Spleen (tissue), 11 donors: ENCODE results near the gene SSRP1. TPM values are rescaled to one million over a fixed set of nuclear protein-coding genes. Genes with fewer than 3 reads are reported as not detected.

Experiments
- DNase-seq: peaks from one replicate; pipeline ENCODE4 v3.0.0-alpha.2; 2020
- H3K27ac ChIP-seq, 8 donors: fragments of 200-600 bp; sonication (generic) in 7 of 8; 1 replicate in 4 of 8; 2 replicates in 4 of 8; pipeline versions ENCODE4 v1.5.0 to v1.8.0; 2016 to 2021; ENCODE audit warnings: inconsistent platforms in 4 of 8, mild to moderate bottlenecking in 4 of 8, moderate library complexity in 1 of 8
- H3K27me3 ChIP-seq, 7 donors: fragments of 200-600 bp; sonication (generic) in 6 of 7; replicated peaks in 1 of 7; 1 replicate in 4 of 7; 2 replicates in 3 of 7; pipeline versions ENCODE4 v1.5.0 to v1.8.0; 2016 to 2021; ENCODE audit warnings: inconsistent platforms in 3 of 7, mild to moderate bottlenecking in 1 of 7
- H3K36me3 ChIP-seq, 6 donors: fragments of 200-600 bp; sonication (generic) in 5 of 6; 1 replicate in 4 of 6; 2 replicates in 2 of 6; pipeline versions ENCODE4 v1.5.0 to v1.8.0; 2016 to 2021; ENCODE audit warnings: inconsistent platforms in 2 of 6
- H3K4me1 ChIP-seq, 6 donors: fragments of 200-600 bp; sonication (generic) in 5 of 6; 1 replicate in 3 of 6; 2 replicates in 3 of 6; pipeline versions ENCODE4 v1.5.0 to v1.8.0; 2016 to 2021; ENCODE audit warnings: inconsistent platforms in 3 of 6
- H3K4me3 ChIP-seq, 8 donors: fragments of 200-600 bp; sonication (generic) in 7 of 8; 1 replicate in 4 of 8; 2 replicates in 4 of 8; pipeline versions ENCODE4 v1.5.0 to v1.8.0; 2016 to 2021; ENCODE audit warnings: inconsistent platforms in 4 of 8, mild to moderate bottlenecking in 4 of 8, moderate library complexity in 2 of 8
- H3K9me3 ChIP-seq, 8 donors: fragments of 200-600 bp; sonication (generic) in 7 of 8; 1 replicate in 4 of 8; 2 replicates in 4 of 8; pipeline versions ENCODE4 v1.5.0 to v1.8.0; 2016 to 2021; ENCODE audit warnings: inconsistent platforms in 4 of 8
- POLR2A ChIP-seq, 3 donors: fragments of 450-650 bp; IDR thresholded peaks; one replicate each; pipeline ENCODE4 v1.5.1; 2017; ENCODE audit warnings: antibody characterized with exemption in 3 of 3, mild to moderate bottlenecking in 1 of 3
- POLR2AphosphoS5 ChIP-seq, 3 donors: sonication (generic); formaldehyde crosslinking; IDR thresholded peaks; one replicate each; pipeline ENCODE4 v1.5.1; 2017; ENCODE audit warnings: antibody characterized with exemption in 3 of 3
- WGBS, 5 donors: extraction: QIAGEN DNeasy Blood & Tissue Kit in 3 of 5; methylation state at CpG; one replicate each; pipeline versions ENCODE4 v1.1.5 to v1.1.7; 2013 to 2018; 5-methylcytosine and 5-hydroxymethylcytosine counted together
- intact Hi-C: fragments of 100-400 bp; cut with DNase I; formaldehyde crosslinking; loops from one replicate; pipeline ENCODE4 v1.15.0; 2023; ENCODE audit warnings: low total_unique reads
- polyA plus RNA-seq, 3 donors: library from polyadenylated mRNA; stranded (reverse); fragments of 200-250 nt; gene quantifications; one replicate each; pipeline ENCODE4 v1.2.1, GENCODE V29; 2013
- total RNA-seq, 7 donors: library from RNA; depleted of rRNA in 3 of 7; stranded (reverse); fragments of >200 nt in 3 of 7; fragmentation: NEBNext Ultra II Directional in 4 of 7; extraction: Animal tissue kit (Norgen Biotek cat#: 25700) in 4 of 7; gene quantifications; one replicate each; pipeline versions ENCODE4 v1.1.0 to v1.2.1, GENCODE V29; 2016 to 2021
- TF ChIP-seq, protein P1 (sequence below), 11 experiments: fragments of 200-600 bp in 7 of 11; fragments of 450-650 bp in 4 of 11; sonication (generic) in 4 of 11; IDR thresholded peaks in 8 of 11; conservative IDR thresholded peaks in 3 of 11; 1 replicate in 7 of 11; 2 replicates in 4 of 11; pipeline versions ENCODE4 v1.4.0 to v1.8.0; 2016 to 2021; ENCODE audit warnings: antibody characterized with exemption in 11 of 11, inconsistent platforms in 4 of 11, mild to moderate bottlenecking in 1 of 11
- donor health status: healthy with polysubstance abuse.
- donor health status: DM: no; HTN: no; CAD: no; lungs with moderate emphysema.
- donor health status: DM: no; HTN: no; CAD: no.
- donor health status: Bipolar disorder and iron deficiency.
- donor health status: healthy.
- donor health status: DM: no; HTN: no; CAD: no.
- donor health status: DM: yes; HTN: yes; CAD: no.

Gene SSRP1
- total and polyA plus RNA-seq, 10 donors = 35.5 to 67.1 (median 51.5) TPM

DNA sequence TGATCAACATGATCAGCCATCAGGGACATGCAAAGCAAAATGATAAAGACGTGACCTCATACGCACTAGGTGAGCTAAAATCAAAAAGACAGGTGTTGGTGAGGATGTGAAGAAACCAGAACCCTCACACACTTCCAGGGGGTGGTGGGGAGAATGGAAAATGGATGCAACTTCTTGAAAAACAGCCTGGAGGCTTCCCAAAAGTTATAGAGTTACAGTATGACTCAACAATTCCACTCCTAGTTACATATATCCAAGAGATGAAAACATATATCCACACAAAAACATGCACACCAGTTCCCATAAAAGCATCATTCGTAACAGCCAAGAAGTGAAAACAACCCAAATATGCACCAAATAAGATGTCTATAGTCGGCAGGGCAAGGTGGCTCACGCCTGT is 56.6 kb downstream of the SSRP1 start:
- intact Hi-C loops = no loop called here
- TF ChIP-seq, protein P1, sequence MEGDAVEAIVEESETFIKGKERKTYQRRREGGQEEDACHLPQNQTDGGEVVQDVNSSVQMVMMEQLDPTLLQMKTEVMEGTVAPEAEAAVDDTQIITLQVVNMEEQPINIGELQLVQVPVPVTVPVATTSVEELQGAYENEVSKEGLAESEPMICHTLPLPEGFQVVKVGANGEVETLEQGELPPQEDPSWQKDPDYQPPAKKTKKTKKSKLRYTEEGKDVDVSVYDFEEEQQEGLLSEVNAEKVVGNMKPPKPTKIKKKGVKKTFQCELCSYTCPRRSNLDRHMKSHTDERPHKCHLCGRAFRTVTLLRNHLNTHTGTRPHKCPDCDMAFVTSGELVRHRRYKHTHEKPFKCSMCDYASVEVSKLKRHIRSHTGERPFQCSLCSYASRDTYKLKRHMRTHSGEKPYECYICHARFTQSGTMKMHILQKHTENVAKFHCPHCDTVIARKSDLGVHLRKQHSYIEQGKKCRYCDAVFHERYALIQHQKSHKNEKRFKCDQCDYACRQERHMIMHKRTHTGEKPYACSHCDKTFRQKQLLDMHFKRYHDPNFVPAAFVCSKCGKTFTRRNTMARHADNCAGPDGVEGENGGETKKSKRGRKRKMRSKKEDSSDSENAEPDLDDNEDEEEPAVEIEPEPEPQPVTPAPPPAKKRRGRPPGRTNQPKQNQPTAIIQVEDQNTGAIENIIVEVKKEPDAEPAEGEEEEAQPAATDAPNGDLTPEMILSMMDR (IDR thresholded peaks at IDR 0.05 in 8 of 11, conservative IDR thresholded peaks at IDR 0.05 in 3 of 11) = no peak
- TF ChIP-seq POLR2AphosphoS5 (IDR thresholded peaks at IDR 0.05) (no peak), POLR2A (IDR thresholded peaks at IDR 0.05) (no peak)
- 82 to 96% (median 86%) methylated on average over 5 of the region's 5 CpGs for WGBS, 5 donors

DNA sequence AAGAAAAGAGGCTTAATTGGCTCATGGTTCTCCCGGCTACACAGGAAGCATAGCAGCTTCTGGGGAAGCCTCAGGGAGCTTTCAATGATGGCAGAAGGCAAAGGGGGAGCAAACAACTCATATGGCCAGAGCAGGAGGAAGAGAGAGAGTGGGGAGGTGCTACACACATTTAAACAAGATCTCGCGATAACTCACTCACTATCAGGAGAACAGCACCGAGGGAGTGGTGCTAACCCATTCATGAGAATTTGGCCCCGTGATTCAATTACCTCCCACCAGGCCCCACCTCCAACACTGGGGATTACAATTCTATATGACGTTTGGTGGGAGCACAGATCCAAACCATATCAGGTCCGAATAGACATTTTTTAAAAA is 57.0 kb downstream of the SSRP1 start:
- intact Hi-C loops = no loop called here
- 75 to 85% (median 81%) methylated on average over 7 of the region's 7 CpGs for WGBS, 5 donors
- Histone ChIP-seq H3K27me3 (peaks cover 0 to 27% (median 0%) of the 10 kb centered on the region in 7 donors), H3K9me3 (peaks cover 0 to 15% (median under 1%) of the 10 kb centered on the region in 8 donors), H3K4me1 (peaks cover 0 to 36% (median 18%) of the 10 kb centered on the region in 6 donors), H3K4me3 (no peak overlapping the region), H3K27ac (peak overlapping the region in 2 of 8 donors; percentile 65 to 70), H3K36me3 (no peaks in the 10 kb centered on the region)
- TF ChIP-seq, protein P1 (IDR thresholded peaks at IDR 0.05 in 8 of 11, conservative IDR thresholded peaks at IDR 0.05 in 3 of 11) = no peak
- TF ChIP-seq POLR2A (IDR thresholded peaks at IDR 0.05) (no peak), POLR2AphosphoS5 (IDR thresholded peaks at IDR 0.05) (no peak)
- DNase-seq = no peak

More for the DNA sequence above, 56.6 kb downstream of the SSRP1 start:
- no peak overlapping the region for H3K27ac ChIP-seq
- H3K27me3 ChIP-seq = peaks cover 0 to 27% (median 0%) of the 10 kb centered on the region in 7 donors
- no peaks in the 10 kb centered on the region for H3K36me3 ChIP-seq
- H3K4me1 ChIP-seq = peaks cover 0 to 36% (median 18%) of the 10 kb centered on the region in 6 donors
- no peak for DNase-seq
- H3K9me3 ChIP-seq = peaks cover 0 to 11% (median 0%) of the 10 kb centered on the region in 8 donors
- H3K4me3 ChIP-seq = no peak overlapping the region

DNA sequence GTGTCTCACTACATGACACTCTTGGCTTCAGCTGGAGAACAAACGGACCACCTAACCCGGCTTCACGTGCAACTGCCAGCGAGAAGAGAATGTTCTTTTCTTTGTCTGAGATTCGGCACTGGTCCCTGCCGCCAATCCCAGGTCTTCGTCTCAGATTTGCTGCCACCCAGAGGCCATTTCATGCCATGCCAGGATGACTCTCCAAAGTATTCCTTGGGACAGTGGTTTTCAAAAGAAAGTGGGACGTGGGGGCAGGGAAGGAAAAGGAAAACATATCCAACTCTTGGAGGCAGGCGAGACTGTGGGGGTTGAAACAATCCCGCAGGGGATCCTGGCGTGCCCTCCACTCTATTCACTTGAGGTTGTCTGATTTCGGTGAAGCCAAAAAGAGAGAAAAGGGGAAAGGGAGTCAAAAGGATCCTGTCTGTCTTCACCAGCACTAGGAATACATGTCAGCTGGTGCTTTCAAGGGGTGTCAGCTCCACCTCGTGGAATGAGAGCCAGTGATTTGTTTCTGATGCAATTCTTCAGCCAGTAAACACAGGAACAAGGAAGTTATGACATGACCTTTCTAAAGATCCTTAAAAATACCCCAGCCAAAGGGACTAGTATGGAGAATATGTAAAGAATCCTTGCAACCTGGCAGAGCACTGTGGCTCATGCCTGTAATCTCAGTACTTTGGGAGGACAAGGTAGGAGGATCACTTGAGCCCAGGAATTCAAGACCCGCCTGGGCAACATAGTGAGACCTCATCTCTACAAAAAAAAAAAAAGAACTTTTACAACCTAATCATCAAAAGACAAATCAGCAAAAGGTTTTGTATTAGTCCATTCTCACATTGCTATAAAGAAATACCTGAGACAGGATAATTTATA is 57.6 kb downstream of the SSRP1 start:
- Histone ChIP-seq H3K27ac (peak overlapping the region; percentile 30 to 80 (median 64)), H3K36me3 (no peaks in the 10 kb centered on the region), H3K4me3 (peak overlapping the region in 1 of 8 donors; percentile 6), H3K4me1 (peaks cover 0 to 36% (median 18%) of the 10 kb centered on the region in 6 donors), H3K27me3 (peaks cover 0 to 27% (median 0%) of the 10 kb centered on the region in 7 donors), H3K9me3 (peaks cover 0 to 21% (median 5%) of the 10 kb centered on the region in 8 donors)
- 9 to 11% (median 10%) methylated on average over 14 of the region's 14 CpGs for WGBS, 5 donors
- intact Hi-C loops = no loop called here
- DNase-seq = no peak
- TF ChIP-seq POLR2A (IDR thresholded peaks at IDR 0.05) = no peak
- TF ChIP-seq POLR2AphosphoS5 (IDR thresholded peaks at IDR 0.05) = no peak
- TF ChIP-seq, protein P1 (IDR thresholded peaks at IDR 0.05 in 8 of 11, conservative IDR thresholded peaks at IDR 0.05 in 3 of 11) = peak; percentile 53 to 81 (median 72)
